HG03521 (cell line): ENCODE results near the gene PASK.
"Not testable (repeated sequence)": the region's sequence is repeated elsewhere in the genome, so short reads cannot be mapped to it uniquely, and the experiment has no call there.

Experiments
- ATAC-seq: cut with Tn5 transposase; IDR thresholded peaks from one replicate; pipeline ENCODE4 v1.9.1; 2021; ENCODE audit warnings: mild to moderate bottlenecking, moderate library complexity; ENCODE audit not compliant: unreplicated experiment

Gene PASK

DNA sequence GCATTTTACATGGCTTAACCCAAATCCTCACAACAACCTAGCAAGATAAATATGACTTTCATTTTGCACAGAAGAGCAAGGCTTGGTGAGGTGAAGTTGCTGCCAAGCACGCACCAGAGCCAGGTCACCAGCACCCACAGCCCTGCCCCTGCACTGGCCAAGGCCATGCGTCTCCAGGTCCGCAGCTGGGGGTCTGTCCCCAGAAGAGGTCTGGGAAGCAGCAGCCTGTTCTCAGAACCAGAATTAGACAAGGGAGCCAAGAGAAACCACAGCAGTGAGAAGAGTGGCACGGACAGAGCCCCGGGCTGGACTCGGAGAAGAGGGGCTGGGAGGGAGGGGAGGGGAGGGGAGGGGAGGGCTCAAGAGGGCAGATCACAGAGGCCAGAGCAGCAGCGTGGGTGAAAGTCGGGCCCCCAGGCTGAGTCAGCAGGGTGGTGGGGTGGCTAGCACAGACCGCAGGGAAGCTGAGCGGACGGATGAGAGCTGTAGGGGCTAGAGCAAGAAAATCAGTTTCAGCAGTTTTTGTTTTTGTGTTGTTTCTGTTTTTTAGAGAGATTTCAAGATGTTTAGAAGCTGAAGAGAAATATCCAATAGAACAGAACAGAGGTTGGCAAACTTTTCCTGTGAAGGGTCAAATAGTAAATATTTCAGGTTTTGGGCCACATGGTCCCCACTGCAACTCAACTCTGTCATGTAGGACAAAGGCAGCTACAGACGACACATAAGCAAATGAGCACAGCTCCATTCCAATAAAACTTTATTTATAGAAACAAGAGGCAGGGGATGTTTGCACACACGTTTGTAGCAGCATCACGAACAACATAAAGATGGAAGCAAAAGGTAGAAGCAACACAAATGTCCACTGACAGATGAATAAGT, 39.8 kb downstream of the PASK start:
- ATAC-seq, result no peak

DNA sequence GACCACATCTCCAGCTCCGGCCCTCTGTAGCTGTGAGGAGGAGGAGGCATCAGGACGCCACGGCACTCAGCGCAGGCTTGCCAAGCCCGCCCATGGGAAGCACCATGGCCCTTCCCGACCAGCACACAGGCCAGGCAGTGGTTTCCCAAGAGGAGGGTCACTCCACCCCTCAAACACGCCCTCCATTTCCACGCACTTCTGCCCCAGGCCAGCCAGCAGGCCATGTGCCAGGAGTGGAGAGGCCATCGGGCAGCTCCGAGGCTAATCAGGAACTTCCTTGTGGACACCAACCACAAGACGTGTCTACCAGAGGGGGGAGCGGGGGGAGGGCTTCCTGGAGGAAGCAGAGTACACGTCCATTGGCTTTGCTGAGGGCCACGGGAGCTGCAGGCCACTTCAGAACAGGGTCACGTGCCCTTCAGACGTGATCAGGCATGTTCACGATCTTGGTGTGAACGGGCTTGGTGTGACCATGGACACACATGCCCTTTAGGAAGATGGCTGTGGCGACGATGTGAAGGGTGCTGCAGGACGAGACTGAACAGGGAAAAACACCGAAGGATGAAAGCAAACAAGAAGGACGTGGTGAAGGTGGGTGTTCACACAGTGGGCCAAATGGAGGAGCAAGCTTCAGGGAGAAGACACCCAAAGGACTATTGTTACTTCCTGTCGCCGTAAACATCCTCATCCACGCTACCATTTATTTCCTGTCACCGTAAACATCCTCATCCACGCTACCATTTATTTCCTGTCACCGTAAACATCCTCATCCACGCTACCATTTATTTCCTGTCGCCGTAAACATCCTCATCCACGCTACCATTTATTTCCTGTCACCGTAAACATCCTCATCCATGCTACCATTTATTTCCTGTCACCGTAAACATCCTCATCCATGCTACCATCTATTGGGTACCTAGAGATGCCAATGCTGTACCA, 40.7 kb downstream of the PASK start:
- ATAC-seq, result no peak

DNA sequence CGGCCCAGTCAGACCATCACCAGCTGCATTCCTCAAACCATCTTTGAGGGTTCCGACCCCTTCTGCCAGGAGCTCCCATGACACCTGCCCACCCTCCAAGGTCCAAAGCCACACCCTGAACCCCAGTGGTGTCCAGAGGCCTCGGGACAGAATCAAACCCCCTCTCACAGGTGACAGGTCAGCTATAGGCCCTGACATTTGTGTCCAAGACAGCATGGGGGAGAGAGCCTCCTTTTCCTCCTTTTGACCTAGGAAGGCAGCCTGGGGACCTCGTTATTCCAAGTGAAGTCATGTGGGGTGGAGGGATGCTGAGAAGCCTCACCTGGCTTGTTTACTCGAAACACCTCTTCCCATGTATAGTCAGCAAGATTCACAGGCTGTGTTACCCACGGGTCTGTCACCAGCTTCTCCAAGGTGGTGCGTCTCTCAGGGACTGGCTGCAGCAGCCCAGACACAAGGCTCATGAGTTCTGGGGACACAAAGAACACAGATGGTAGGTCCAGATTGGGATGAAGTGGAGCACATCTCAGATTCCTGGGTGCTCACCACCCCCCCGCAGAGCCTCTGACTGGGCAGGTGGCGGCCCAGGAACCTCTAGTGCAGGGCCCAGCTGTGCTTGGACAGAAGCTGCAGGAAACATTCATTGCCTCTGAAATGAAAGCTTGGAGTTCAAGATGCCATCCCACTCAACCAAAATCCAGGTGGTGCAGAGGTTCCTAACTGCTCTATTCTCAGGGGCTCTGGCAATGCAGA, 42.1 kb downstream of the PASK start:
- ATAC-seq, result no peak

DNA sequence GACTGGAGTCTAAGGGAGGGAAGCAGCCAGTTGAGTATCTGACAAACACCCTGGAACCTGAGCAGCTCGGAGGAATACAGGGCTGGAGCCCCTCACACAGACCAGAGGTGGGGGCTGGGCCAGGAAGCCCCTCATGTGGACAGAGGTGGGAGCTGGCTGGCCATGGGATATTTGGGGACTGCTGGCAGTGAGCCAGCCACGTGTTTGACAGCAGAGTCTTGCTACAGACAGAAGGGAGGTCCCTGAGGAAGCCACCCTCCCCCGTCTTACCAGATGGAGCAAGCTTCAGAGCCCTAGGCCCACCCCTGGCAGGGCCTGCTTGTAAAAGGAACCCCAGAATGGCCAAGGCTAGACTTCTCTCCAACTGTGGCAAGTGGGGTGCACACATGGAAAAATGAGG, 43.6 kb downstream of the PASK start:
- no peak for ATAC-seq

DNA sequence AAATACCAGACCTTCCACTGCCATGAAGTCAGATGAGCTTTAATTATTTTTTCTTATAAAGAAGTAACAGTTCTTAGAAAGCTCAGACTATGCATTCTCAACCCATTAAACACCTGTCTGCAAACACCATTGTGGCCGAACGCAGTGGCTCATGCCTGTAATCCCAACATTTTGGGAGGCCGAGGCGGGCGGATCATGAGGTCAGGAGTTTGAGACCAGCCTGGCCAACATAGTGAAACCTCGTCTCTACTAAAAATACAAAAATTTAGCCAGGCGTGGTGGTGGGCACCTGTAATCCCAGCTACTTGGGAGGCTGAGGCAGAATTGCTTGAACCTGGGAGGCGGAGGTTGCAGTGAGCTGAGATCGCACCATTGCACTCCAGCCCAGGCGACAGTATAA, 44.7 kb downstream of the PASK start:
- ATAC-seq, result not testable (repeated sequence)

DNA sequence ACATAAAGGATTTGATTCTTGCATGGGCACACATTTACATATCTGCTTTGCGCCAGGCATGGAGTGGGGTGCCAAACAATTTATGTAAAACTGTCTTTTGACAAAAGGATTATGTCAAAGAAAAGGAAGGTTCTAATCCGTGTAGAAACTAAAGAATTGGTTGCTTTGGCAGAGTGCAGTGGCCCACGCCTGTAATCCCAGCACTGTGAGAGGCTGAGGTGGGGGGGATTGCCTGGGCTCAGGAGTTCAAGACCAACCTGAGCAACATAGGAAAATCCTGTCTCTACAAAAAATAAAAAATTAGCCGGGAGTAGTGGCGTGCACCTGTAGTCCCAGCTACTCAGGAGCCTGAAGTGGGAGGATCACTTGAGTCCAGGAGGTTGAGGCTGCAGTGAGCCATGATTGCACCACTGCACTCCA, 46.1 kb downstream of the PASK start:
- no peak for ATAC-seq

DNA sequence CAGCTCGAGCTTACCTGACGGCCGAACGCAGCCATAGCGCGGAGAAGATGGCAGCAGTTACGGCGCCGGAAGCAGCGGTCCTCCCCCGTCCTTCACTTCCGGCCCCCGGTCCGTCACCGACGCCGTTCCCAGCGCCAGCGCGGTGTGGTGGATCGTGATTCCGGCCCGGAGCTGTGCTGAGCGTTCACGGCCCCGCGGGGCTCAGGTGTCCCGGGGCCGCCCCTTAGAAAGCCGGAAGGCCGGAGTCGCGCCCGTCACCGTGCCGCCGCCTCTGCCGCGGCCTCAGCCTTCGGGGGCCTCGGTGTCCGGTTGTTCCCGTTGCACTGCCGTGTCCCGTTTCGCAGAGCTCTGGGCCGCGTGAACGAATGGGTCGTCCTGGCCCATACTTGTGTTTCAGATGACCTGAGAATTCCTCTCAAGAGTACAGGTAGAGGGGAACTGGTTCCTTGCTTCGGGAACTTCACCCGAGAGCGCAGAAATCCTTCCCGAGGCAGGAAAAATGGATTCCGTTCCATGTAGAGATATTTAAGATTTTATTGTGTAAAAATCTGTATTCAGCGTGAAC, 47.0 kb downstream of the PASK start, which contains the start of gene MTERF4:
Gene MTERF4 (minus strand): TSS at position 49 of the 565 bp plus-strand sequence. CDS start 14 bp downstream, at position 35.
- peak; percentile 92 for ATAC-seq

DNA sequence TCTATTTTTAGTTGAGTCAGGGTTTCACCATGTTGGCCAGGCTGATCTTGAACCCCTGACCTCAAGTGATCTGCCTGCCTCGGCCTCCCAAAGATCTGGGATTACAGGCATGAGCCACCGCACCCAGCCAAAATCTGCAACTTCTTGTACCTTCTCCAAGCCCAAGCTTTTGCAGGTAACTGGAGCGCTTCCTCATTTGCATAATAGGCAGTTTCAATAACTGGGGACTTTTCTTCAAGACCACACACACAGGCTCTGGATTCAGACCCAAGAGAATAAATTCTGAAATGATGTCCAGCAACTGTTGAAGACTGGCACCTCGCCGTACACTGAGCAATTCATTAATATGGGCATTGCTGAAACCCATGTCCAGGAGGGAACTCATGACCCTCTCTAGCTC, 50.0 kb downstream of the PASK start:
- no peak for ATAC-seq

DNA sequence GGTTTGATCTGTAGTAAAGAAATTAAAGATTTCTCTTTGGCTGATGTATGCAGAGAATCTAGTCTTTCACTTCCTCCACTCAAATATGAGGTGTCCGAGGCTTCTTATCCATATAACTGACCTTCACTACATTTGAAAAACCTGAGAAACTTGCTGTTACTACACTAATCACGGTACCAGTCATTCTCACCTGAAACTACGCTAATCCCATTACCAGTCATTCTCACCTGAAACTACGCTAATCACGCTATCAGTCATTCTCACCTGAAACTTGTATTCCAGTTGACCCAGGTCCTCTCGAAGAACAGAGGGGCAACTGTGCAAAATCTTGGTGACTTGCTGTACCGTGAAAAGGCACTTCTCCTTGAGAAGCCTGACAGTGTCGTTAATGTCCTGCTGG, 52.3 kb downstream of the PASK start:
- ATAC-seq, result no peak

DNA sequence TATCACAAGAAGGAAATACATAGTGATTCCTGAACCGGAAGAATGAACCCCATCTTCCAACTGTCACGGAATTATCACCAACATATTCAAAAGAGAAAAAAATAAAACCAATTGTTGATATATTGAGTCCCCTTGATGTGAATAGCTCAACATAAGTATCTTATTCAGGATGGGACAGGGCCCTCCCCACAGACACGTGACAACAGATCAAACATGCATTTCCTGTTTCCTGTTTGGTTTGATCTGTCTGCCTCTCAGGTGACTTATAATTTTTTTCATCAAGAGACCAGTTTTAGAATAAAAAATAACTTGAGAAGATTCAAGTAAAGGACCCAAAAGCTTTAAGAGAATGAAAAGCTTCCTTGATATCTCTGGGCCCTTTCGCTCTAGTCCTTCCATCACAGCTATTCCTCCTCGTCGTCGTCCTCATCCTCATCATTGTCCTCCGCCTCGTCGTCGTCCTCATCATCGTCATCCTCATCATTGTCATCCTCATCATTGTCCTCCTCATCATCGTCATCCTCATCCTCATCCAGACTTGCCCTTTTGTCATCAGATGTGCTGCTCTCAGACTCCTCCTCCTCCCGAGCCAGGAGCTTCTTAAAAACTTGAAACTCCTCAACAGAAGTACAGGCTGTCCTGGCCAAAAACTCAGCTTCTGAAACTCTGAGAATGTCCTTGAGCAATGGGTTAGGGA, 53.5 kb downstream of the PASK start:
- no peak for ATAC-seq

DNA sequence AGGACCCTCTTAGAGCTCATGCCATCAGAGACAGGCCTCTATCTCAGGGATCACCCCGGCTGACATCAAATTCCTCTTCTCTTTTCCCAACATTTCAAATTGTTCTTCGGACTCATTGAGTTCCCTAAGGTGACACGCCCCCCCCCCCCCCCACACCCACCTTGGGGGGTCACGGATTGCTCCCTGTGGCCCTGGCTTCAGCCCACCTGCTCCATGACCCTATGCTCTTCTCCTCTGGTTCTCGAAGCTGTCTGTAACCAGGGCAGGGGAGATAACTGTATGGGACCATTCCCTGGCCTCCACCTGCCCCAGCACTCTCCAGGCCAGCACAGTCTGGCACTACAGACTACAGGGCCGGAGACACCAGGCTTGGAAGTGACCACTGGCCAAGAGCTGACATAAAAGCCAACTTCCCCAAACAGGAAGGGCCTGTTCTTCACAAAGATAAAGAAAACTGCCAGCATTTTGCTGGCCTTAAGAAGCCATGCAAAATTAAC, 54.3 kb downstream of the PASK start:
- ATAC-seq, result no peak

DNA sequence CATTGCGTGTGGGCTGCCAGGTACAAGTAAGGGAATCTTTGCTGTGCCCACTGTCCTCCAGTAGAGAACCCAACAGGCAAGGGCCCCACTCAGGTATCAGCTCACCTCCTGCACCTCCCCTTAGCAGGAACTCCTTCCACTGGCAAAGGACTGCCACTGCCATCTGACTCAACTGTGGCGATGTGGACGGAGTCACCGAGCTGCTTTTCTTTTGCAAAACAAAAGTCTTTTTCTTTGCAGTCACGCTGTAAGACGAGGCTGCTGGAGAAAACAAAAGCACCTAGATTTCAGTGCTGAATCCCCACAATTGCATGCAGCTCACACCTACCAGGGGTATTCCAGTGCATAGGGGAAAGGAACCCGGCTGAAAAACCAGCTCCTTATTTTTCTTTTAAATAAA, 55.1 kb downstream of the PASK start:
- ATAC-seq, result no peak

DNA sequence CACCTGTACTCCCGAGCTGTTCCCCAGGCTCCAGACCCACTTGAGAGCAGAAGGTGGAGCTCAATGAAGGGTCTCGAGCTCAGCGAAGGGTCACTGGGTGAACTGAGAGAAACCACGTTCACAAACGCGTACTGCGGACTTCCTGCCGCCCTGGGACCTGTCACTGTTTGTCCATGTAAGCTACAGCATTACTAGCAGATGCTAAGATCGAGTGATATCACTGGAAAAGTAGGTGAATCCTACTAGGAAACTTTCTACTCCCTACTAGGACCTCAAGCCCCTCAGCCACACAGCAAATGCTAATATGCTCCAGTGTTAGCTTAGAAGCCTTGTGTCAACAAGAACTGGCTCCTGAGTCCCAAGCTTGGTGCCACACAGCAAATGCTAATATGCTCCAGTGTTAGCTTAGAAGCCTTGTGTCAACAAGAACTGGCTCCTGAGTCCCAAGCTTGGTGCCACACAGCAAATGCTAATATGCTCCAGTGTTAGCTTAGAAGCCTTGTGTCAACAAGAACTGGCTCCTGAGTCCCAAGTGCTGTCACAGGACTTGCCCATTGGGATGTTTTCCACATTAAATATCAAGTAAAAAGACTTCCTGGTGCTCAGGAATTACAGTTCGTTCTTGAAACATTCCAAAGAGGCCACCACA, 56.0 kb downstream of the PASK start:
- ATAC-seq, result not testable (repeated sequence)

DNA sequence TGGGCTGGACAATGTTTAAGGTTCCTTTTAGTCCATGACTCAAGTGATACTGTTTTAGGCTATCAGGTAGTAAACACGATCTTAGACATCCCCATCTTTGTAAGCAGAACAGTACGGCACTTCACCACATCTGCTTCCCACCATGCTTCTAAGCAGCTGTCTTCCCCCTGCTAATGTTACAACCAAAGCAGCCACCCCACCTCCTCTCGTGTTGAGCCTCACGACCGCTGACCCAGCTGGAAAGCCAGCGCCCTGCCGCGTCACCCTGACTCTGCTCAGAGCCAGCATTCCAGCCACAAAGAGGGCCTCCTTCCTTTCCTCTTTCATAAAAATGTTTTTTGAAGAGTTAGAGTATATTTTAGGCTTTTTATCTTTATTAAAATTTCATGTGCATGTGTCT, 56.6 kb downstream of the PASK start:
- no peak for ATAC-seq

DNA sequence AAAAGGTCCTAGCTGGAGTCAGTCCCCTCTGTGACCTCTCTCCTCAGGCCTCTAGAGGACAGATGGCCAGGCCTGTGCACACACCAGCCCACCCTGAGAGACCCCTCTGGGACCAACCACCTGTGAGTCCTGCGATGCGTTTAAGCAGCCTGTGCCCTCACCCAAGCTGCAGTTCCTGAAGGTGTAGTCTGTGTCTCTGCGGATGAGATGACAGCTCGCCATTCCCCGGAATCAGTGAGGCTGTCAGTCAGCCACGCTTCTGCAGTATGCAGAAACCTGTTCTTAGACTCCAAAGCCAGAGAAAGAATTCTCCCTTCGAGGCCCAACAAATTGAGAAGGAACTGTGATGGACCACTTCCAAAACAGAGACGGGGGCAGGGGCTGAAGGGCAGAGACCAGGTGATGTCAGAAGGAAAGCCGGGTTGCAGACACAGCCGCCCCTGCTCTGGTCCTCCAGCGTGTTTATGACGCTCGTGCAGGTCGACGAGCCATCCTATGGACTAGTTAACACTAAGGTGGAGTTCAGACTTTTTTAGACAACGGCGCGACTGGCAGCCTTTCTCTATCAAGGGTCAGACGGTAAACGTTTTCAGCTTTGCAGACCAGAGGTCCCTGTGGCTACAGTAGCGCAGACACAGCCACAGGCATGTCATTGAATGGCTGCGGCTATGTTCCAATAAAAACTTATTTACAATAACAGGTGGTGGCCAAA, 57.4 kb downstream of the PASK start:
- no peak for ATAC-seq

DNA sequence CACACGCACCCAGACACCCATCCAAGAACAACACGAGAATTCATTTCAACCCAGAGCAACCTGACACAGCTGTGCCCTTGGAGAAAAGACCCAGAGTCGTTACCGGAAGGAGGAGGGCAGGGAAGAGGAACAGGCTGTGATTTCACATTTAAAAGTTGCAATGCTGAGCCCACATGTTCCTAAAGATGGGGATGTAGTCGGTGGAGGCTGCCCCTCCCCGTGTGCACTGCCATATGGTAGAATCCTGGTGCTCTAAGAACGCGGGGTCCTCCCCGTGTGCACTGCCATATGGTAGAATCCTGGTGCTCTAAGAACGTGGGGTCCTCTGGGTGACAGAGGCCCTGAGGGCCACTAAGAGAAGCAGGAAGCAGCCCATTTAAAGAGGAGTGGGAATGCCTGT, 58.1 kb downstream of the PASK start:
- no peak for ATAC-seq

DNA sequence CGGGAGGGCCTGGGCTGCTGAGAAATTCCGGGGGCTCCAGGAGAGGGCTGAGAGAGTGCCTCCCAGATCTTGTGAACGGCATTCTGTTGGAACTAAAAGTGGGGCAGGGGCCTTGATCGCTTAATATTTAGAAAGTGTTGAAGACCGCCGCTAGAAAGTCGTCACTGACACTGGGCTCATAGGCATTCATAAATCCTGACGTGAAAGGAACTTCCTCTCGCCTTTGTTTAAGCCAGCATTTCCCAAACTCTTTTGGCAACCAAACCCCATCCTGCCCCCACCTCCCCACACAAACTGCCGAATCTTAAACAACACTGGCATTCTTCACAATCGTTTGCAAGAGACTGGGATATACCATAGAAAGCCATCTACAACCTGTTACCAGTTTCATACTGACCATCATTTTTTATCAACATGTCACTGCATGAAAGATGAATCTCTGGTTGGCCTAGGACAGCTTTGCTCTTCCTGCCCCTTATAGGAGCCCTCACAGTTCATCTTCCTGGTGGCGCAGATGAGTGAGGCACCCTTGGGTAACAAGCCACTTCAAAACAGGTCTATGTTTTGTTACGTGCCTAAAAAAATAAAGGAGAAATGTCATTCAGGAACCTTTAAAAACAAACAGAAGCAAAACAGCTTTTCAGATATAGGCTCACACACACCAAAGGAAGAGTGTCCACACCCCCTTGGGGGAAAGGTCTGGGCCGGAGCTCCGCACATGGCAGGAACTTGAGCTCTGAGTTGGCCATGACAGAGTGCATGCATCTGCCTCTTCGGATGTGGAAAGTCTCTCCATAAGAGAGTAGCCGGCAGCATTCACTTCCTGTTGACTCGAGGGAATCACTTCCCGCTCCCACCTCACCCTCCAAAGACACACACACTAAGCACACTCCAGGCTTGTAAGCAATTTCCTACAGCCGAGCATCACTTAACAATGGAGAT, 60.2 kb downstream of the PASK start:
- no peak for ATAC-seq

DNA sequence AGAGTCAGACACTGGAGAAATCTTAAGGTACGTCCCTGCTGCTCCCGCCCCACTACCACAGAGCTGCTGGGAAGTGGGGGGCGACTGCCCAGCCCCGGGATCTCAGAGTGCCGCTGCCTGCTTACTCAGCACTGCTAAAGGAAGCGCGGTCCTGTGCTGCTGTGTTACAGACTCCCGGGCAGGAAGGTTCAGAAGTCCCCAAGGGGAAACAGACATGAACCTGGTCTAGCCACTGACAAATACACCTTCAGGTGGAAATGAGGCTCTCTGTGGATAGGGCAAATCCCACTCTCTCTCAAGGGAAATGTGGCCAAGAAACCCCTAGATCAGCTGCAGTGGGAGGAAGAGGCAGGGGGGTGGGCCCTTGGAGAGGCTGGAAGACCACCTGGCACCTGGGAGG, 60.9 kb downstream of the PASK start:
- ATAC-seq, result peak; percentile 46
